GM18526 (cell line): ENCODE measurements around the gene CNFN.

Experiments
- POLR2A ChIP-seq: IDR thresholded peaks from 3 replicates; pipeline ENCODE4 v1.6.1; 2011; ENCODE audit not compliant: insufficient read length; ENCODE audit errors: extremely low read depth

CNFN gene

DNA sequence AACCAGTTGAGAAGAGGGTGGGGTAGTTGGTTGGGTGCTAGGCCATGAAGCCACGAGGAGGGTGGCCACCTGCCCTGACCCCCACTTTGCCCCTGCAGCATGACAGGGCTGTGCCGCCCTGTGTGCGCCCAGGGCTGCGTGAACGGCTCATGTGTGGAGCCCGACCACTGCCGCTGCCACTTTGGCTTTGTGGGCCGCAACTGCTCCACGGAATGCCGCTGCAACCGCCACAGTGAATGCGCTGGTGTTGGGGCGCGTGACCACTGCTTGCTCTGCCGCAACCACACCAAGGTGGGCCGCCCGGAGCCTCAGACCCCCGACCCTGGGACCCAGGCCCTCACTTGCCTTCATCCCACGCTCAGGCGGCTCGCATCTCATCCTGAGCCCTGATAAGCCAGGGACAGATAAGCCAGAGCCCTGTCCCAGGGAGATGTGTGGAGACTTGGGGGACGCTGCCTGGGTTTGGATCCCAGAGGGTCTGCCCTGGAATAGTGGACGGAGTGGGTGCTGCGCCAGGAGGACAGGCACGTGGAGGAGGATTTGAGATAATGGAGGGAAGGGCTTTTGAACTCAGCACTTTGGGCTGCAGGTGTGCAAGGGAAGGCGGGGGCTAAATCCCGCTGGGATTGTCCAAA is 20.5 kb downstream of the CNFN start:
- TF ChIP-seq POLR2A = no peak

DNA sequence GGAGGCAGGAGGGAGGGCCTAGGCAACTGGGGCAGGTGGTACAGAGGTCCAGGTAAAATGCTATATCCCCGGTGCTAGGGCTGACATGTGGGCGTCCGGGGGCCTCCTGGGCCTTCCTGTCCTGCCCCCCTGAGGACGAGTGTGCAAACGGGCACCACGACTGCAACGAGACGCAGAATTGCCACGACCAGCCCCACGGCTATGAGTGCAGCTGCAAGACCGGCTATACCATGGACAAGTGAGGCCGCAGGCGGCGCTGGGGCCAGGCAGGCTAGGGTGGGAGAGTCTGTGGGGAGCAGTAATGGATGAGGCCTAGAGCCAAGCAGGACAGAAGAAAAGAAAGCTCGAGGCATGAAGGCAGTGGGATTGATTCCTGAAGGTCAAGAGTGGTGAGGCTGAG is 21.3 kb downstream of the CNFN start:
- TF ChIP-seq POLR2A = no peak

DNA sequence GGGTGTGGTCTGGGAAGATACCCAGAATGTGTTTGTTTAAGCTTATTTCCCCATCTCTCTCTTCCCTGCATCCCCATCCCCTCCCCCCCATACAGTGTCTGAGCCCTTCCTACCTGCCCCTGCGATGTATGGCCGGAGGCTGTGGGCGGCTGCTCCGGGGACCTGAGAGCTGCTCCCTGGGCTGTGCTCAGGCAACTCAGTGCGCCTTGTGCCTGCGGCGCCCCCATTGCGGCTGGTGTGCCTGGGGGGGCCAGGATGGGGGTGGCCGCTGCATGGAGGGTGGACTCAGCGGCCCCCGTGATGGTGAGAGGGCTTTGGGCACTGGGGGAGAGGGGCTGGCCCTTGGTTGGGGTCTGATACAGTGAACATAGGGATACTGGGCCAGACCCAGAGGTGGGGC is 21.7 kb downstream of the CNFN start:
- no peak for TF ChIP-seq POLR2A

DNA sequence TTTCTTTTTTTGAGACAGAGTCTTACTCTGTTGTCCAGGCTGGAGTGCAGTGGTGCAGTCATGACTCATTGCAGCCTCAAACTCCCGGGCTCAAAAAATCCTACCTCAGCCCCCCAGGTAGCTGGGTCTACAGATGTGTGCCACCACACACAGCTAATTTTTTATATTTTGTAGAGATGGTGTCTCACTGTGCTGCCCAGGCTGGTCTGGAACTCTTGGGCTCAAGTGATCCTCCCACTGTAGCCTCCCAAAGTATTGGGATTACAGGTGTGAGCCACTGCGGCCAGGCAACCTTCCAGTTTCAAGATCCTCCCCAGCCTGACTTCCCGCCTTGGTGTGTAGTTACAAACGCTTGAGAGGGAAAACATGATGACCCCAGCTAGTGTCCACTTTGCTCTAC is 22.2 kb downstream of the CNFN start:
- TF ChIP-seq POLR2A = no peak

DNA sequence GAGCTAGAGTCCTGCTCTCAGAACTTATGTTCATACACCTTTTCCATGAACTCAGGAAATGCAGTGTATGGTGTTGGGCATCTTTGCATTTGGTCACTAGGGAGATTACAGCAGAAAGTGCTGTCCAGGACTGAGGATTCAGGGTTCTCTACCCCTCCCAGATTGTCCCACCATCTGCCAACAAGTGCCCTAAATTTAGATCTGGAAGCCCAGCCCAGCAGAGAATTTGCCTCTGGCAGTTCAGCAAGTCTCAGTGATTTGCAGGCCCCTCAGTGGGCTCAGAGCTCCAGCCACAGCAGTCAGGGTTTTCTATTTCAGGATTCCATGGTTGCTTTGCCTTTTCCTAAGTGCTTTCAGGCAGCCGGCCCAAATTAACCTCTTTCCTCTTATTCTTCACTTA is 23.4 kb downstream of the CNFN start:
- TF ChIP-seq POLR2A = no peak

DNA sequence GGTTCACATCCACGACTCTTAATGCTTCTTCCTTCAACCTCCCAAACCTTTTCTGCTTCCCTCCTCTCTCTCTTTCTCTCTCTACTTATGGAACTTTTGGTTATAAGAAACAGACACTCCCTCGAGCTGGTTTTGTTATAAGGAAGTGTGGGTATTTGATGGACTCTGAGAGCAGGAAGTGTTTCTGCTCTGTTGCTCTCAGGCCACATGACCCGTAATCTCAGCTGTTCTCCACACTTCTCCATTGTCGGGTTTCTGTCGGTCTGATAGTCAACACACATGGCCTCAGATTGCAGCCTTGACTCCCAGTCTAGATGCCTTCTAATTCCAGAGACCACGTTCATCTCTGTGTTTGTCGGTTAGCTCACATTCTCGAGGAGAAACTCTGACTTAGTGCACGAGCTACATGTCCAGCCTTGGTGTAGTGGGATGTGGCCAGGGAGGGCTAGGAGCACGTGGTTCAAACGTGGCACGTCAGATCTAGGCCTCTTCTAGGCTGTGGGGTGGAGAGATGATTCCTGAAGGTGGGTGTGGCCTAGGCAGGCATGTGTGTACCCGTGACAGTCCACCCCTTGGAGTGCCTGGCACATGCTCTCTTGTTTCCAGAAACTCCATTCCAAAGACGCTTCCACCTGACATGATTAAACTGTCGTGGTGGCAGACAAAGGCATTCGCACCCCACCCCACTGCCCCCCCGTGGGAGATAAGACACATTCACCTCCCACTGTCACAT is 26.3 kb downstream of the CNFN start:
- TF ChIP-seq POLR2A = no peak

DNA sequence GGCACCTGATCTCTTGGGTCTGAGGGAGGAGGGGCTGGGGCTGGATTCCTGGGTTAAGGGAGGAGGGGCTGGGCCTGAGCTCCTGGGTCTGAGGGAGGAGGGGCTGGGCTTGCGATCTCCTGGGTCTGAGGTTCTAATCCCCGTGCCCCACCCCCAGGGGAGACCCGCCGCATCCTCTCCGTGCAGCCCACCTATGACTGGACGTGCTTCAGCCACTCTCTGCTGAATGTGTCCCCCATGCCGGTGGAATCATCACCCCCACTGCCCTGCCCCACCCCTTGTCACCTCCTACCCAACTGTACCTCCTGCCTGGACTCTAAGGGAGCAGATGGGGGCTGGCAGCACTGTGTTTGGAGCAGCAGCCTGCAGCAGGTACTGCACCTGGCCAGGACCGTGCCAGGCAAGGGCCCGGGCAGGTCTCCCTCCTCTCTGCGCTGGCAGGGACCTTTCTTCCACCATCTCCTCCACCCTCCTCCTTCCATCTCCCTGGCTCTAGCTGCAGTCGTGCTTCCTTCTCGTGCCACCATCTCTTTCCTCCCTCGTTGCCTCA is 27.1 kb downstream of the CNFN start:
- TF ChIP-seq POLR2A = no peak

DNA sequence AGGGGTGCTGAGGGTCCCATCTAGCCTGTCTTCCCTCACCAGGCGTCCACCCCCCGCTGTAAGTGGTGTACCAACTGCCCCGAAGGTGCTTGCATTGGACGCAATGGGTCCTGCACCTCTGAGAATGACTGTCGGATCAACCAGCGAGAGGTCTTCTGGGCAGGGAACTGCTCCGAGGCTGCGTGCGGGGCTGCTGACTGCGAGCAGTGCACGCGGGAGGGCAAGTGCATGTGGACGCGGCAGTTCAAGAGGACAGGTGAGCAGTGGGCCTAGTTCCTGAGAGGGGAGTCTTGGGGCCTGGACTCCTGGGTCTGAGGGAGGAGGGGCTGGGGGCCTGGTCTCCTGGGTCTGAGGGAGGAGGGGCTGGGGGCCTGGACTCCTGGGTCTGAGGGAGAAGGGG is 27.8 kb downstream of the CNFN start:
- TF ChIP-seq POLR2A = no peak

DNA sequence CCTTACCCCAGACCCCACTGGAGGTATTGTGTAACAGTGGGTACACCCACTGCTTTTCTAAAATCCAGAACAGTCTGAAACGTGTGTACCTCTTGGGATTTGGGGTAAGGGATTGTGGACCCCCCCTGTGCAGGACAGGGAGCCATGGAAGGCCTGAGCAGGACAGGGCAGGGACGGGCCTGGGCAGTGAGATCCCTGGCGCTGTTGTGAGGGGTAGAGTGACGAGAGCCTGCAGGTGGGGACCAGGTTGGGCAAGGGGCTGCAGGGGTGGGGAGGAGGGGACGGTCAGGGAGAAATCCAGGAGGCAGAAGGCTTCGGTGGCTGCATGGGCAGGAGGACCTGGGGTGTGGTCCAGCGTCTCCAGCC is 28.6 kb downstream of the CNFN start:
- TF ChIP-seq POLR2A = no peak

DNA sequence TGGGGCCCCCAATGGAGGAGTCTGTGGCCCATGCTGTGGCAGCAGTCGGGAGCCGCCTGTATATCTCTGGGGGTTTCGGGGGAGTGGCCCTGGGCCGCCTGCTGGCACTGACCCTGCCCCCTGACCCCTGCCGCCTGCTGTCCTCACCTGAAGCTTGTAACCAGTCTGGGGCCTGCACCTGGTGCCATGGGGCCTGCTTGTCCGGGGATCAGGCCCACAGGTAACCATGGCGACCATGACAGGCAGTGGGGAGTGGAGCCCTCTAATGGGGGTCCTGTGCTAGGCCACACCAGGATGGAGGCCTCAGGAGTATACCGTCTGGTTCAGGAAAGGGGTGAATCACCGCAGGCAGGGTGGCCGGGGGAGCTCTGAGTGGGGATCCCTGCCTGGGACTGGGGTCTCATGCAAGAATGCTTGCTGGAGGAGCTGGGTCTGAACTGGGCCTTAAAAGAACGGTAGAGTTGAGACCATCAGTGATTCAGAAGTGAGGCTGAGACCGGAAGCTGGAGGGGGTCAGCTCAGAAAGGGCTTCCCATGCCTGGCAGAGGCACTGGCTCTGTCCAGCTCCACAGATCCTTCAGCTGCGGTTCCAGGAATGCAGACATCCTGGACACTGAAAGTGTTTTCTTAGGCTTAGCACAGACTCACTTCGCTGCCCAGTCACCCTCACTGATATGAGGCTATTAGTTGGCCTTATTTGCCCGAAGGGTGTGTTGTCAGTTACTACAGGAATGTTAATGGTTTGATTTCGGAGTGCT is 29.1 kb downstream of the CNFN start:
- TF ChIP-seq POLR2A = no peak

DNA sequence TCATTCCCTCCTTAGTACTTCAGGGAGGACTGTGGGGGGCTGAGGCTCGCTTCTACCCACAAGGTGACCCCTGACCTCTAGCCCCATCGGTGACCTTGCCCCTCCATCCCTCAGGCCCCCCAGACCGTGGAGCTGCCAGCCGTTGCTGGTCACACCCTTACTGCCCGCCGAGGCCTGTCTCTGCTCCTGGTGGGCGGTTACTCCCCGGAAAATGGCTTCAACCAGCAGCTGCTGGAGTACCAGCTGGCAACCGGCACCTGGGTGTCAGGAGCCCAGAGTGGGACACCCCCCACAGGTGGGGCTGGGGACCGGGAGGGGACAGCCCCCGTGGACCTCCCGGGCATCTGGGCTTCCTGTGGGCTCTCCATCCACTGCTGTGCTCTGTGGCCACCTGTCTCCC is 32.8 kb downstream of the CNFN start:
- TF ChIP-seq POLR2A = no peak

DNA sequence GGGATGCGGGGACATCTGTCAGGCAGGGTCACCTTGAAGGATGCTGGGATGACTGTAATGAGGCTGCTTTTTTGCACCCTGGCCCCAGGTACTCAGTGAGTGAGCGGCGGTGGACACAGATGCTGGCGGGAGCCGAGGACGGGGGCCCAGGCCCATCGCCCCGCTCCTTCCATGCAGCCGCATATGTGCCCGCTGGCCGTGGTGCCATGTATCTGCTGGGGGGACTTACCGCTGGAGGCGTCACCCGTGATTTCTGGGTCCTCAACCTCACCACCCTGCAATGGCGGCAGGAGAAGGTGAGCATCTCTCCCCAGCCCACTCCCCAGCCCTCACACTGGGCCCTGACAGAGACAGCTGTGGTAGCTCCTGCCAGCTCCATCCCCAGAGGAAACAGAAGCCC is 33.4 kb downstream of the CNFN start:
- no peak for TF ChIP-seq POLR2A

DNA sequence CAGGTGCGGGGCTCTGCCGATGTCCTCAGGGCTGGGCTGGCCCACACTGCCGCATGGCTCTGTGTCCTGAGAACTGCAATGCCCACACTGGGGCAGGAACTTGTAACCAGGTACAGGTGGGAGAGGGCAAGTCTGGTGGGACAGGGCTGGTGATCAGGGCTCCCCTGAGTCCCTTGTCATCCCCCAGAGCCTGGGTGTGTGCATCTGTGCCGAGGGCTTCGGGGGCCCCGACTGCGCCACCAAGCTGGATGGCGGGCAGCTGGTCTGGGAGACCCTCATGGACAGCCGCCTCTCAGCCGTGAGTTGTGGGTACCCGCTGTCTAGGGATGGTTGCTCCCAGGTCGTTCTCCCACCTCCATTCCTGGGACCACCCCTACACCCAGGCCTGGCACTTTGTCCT is 34.2 kb downstream of the CNFN start:
- no peak for TF ChIP-seq POLR2A

DNA sequence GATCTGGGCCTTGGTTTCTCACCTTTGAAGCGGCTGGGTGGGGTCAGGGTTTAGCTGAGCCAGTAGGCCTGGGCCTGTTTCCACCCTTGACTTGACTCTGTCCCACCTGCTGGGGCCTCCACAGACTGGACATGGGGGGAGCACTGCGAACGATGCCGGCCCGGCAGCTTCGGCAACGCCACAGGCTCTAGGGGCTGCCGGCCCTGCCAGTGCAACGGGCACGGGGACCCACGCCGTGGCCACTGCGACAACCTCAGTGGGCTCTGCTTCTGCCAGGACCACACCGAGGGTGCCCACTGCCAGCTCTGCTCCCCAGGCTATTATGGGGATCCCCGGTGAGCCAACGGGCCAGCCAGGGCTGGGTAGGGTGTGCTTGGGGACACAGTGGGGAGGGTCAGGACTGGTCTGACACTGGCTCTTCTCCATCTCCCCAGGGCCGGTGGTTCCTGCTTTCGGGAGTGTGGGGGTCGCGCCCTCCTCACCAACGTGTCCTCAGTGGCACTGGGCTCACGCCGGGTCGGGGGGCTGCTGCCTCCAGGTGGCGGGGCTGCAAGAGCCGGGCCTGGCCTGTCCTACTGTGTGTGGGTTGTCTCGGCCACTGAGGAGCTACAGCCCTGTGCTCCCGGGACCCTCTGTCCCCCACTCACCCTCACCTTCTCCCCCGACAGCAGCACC is 36.6 kb downstream of the CNFN start:
- TF ChIP-seq POLR2A = no peak
